Measurements from ENCODE around the gene FCER2. TPM values are rescaled to one million over a fixed set of nuclear protein-coding genes. Genes with fewer than 3 reads are reported as not detected.
"Not testable (repeated sequence)": the region's sequence is repeated elsewhere in the genome, so short reads cannot be mapped to it uniquely, and the experiment has no call there.

FCER2 gene
- total and polyA plus RNA-seq, 3 experiments from 2014 or later = 0.96 to 1.6 TPM; not detected in 1

DNA sequence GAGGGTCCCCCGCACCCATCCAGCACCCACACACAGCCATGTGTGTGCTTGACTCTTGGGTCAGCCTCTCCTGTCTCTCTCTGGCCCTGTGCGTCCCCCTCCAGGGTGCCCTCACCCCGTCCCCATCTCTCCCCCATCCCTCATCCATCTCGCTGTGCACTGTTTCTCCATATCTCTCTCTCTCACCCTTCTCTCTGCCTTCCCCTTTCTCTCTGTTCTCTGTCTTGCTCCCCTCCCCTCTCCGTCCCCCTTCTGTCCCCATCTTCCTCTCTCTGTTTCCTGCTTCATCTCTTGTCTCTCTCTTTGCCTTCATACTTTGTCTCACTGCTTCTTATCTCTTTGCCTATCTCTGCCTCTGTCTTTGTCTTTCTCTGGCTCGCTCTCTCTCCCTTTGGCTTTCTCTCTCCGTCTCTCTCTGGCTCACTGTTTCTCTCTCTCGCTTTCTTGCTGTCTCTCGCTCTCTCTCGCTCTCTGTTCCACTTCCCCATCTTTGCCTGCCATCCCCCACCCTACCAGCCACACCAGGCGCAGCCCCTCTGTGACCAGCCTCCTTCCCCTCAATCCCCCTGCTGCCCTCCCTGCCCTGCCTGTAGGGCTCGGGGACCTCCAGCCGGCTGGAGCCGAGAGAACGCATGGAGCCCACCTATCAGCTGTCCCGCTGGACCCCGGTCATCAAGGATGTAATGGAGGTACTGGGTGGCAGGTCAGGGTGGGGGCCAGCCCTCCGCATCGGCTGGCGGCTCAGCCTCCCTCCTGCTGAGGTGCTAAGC, 56.1 kb downstream of the FCER2 start:
- DNase-seq = no peak
- POLR2A ChIA-PET = no interaction called here
- no peaks in the 10 kb centered on the region for H3K27me3 Mint-ChIP-seq
- H3K36me3 Mint-ChIP-seq = peaks cover 0 to 43% (median 2%) of the 10 kb centered on the region in 3 donors
- Histone ChIP-seq H3K27ac (ENCODE audit: low read depth, low read length) (no peak overlapping the region), H3K4me3 (ENCODE audit: low read length) (no peak overlapping the region), H3K9me3 (ENCODE audit: low read length) (no peaks in the 10 kb centered on the region), H3K36me3 (ENCODE audit: insufficient read depth, low read length) (no peaks in the 10 kb centered on the region), H3K27me3 (ENCODE audit: insufficient read depth, low read length, poor library complexity, severe bottlenecking) (no peaks in the 10 kb centered on the region), H3K4me1 (ENCODE audit: insufficient read depth, low read length) (no peaks in the 10 kb centered on the region)
- no peaks in the 10 kb centered on the region for H3K9me3 Mint-ChIP-seq
- peaks cover 0 to 4% (median 0%) of the 10 kb centered on the region in 3 donors for H3K4me1 Mint-ChIP-seq
- peak overlapping the region in 2 of 8 donors; percentile 73 to 76 for H3K27ac Mint-ChIP-seq
- CTCF ChIA-PET = no interaction called here
- no peak overlapping the region for H3K4me3 Mint-ChIP-seq

DNA sequence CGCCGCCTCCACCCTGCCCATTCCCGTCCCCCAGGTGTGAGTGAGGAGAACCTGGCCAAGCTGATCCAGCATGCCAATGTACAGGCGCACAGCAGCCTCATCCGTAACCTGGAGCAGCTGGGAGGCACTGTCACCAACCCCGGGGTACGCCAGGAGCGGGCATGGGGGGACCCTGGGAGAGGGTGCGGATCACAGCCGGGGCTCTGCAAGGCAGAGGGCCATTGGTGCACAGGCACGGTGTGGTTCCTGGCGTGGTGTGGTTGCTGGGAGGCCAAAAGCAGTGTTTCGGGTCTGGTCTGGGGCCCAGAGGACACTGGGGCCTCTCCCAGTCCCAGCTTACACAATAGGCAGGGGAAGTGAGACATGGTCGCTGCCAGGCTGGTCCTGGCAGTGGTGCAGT, 56.8 kb downstream of the FCER2 start:
- Histone ChIP-seq H3K36me3 (ENCODE audit: insufficient read depth, low read length) (no peaks in the 10 kb centered on the region), H3K4me3 (ENCODE audit: low read length) (no peak overlapping the region)
- CTCF ChIA-PET = no interaction called here

DNA sequence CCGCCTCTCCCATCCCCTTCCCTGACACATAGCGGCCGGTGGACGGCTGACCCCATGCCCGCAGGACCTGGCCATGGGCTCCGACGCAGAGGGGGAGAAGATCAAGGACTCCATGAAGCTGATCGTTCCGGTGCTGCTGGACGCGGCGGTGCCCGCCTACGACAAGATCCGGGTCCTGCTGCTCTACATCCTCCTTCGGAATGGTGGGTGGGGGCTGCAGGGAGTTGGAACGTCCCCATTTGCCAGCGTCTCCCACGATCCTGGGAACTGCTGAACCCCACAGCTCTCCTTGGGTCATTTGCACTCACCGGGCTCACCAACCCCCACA, 57.4 kb downstream of the FCER2 start:
- DNase-seq = no peak
- no peaks in the 10 kb centered on the region for H3K36me3 ChIP-seq (ENCODE audit: insufficient read depth, low read length)
- H3K9me3 ChIP-seq (ENCODE audit: low read length) = no peaks in the 10 kb centered on the region
- H3K27ac ChIP-seq (ENCODE audit: low read depth, low read length) = no peak overlapping the region
- H3K4me3 ChIP-seq (ENCODE audit: low read length) = no peak overlapping the region
- ChIA-PET POLR2A (no interaction called here), CTCF (no interaction called here)
- H3K27me3 ChIP-seq (ENCODE audit: insufficient read depth, low read length, poor library complexity, severe bottlenecking) = no peaks in the 10 kb centered on the region
- no peak overlapping the region for H3K4me3 Mint-ChIP-seq
- H3K4me1 Mint-ChIP-seq = peaks cover 7 to 15% (median 10%) of the 10 kb centered on the region in 3 donors
- no peaks in the 10 kb centered on the region for H3K27me3 Mint-ChIP-seq
- no peak overlapping the region for H3K27ac Mint-ChIP-seq
- H3K36me3 Mint-ChIP-seq = peaks cover 0 to 54% (median 9%) of the 10 kb centered on the region in 3 donors
- H3K9me3 Mint-ChIP-seq = no peaks in the 10 kb centered on the region
- no peaks in the 10 kb centered on the region for H3K4me1 ChIP-seq (ENCODE audit: insufficient read depth, low read length)

More for the DNA sequence above, 56.8 kb downstream of the FCER2 start:
- POLR2A ChIA-PET = no interaction called here
- H3K27me3 ChIP-seq (ENCODE audit: insufficient read depth, low read length, poor library complexity, severe bottlenecking) = no peaks in the 10 kb centered on the region
- no peaks in the 10 kb centered on the region for H3K9me3 Mint-ChIP-seq
- no peak for DNase-seq
- no peaks in the 10 kb centered on the region for H3K4me1 ChIP-seq (ENCODE audit: insufficient read depth, low read length)
- H3K4me3 Mint-ChIP-seq = no peak overlapping the region
- H3K4me1 Mint-ChIP-seq = peaks cover under 1 to 8% (median 4%) of the 10 kb centered on the region in 3 donors
- H3K9me3 ChIP-seq (ENCODE audit: low read length) = no peaks in the 10 kb centered on the region
- peaks cover 0 to 48% (median 4%) of the 10 kb centered on the region in 3 donors for H3K36me3 Mint-ChIP-seq
- no peaks in the 10 kb centered on the region for H3K27me3 Mint-ChIP-seq
- no peak overlapping the region for H3K27ac ChIP-seq (ENCODE audit: low read depth, low read length)
- peak overlapping the region in 1 of 8 donors; percentile 76 for H3K27ac Mint-ChIP-seq

DNA sequence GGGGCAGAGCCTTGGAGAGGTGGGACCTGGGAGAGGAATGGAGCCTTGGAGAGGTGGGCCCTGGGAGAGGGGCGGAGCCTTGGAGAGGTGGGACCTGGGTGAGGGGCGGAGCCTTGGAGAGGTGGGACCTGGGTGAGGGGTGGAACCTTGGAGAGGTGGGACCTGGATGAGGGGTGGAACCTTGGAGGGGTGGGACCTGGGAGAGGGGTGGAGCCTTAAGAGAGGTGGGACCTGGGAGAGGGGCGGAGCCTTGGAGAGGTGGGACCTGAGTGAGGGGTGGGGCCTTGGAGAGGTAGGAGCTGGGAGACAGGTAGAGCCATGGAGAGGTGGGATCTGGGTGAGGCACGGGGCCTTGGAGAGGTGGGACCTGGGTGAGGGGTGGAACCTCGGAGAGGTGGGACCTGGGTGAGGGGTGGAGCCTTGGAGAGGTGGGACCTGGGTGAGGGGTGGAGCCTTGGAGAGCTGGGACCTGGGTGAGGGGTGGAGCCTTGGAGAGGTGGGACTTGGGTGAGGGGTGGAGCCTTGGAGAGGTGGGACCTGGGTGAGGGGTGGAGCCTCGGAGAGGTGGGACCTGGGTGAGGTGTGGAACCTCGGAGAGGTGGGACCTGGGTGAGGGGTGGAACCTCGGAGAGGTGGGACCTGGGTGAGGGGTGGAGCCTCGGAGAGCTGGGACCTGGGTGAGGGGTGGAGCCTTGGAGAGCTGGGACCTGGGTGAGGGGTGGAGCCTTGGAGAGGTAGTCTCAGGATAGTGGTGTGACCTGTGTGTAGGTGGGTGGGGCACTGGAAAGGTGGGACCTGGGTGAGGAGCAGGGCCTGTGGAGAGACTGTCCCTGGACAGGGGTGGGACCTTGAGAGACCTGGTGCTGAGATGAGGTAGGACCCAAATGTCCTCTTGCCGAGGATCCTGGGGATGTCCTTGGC, 58.0 kb downstream of the FCER2 start:
- Mint-ChIP-seq H3K4me1 (peaks cover 9 to 16% (median 16%) of the 10 kb centered on the region in 3 donors), H3K36me3 (peaks cover 0 to 55% (median 10%) of the 10 kb centered on the region in 3 donors), H3K27ac (peak overlapping the region in 2 of 8 donors; percentile 6 to 61)
- CTCF ChIA-PET; H3K9me3 ChIP-seq (ENCODE audit: low read length); H3K9me3 Mint-ChIP-seq; H3K27me3 ChIP-seq (ENCODE audit: insufficient read depth, low read length, poor library complexity, severe bottlenecking); H3K36me3 ChIP-seq (ENCODE audit: insufficient read depth, low read length); H3K27ac ChIP-seq (ENCODE audit: low read depth, low read length); H3K27me3 Mint-ChIP-seq; POLR2A ChIA-PET; H3K4me3 ChIP-seq (ENCODE audit: low read length); H3K4me3 Mint-ChIP-seq; H3K4me1 ChIP-seq (ENCODE audit: insufficient read depth, low read length): not testable (repeated sequence)
- peak in 3 of 5 donors; percentile 18 to 45 (median 24) for DNase-seq

DNA sequence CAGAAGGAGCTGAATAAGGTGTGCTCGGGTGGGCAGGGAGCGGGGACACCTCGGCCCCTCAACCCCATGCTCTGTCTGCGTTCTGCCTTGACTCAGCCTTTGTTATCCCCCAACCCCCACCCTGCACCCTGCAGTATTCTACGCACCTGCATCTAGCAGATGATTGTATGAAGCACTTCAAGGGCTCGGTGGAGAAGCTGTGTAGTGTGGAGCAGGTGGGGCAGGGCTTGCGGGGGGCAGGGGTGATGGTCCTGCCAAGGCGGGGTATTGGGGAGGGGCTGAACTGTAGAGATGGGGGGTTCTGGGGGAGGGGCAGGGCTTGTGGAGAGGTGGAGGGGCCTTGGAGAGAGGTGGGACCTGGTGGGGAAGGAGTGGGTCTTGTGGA, 58.9 kb downstream of the FCER2 start:
- peak overlapping the region in 2 of 8 donors; percentile 61 to 91 for H3K27ac Mint-ChIP-seq
- ChIA-PET CTCF (no interaction called here), POLR2A (no interaction called here)
- no peak overlapping the region for H3K4me3 Mint-ChIP-seq
- no peaks in the 10 kb centered on the region for H3K27me3 Mint-ChIP-seq
- no peaks in the 10 kb centered on the region for H3K9me3 Mint-ChIP-seq
- DNase-seq = no peak
- H3K27me3 ChIP-seq (ENCODE audit: insufficient read depth, low read length, poor library complexity, severe bottlenecking) = no peaks in the 10 kb centered on the region
- H3K36me3 Mint-ChIP-seq = peaks cover 0 to 53% (median 10%) of the 10 kb centered on the region in 3 donors
- no peak overlapping the region for H3K27ac ChIP-seq (ENCODE audit: low read depth, low read length)
- H3K4me1 ChIP-seq (ENCODE audit: insufficient read depth, low read length) = peaks cover 7% of the 10 kb centered on the region
- H3K4me1 Mint-ChIP-seq = peaks cover 11 to 23% (median 17%) of the 10 kb centered on the region in 3 donors
- no peaks in the 10 kb centered on the region for H3K36me3 ChIP-seq (ENCODE audit: insufficient read depth, low read length)
- H3K4me3 ChIP-seq (ENCODE audit: low read length) = no peak overlapping the region
- no peaks in the 10 kb centered on the region for H3K9me3 ChIP-seq (ENCODE audit: low read length)

DNA sequence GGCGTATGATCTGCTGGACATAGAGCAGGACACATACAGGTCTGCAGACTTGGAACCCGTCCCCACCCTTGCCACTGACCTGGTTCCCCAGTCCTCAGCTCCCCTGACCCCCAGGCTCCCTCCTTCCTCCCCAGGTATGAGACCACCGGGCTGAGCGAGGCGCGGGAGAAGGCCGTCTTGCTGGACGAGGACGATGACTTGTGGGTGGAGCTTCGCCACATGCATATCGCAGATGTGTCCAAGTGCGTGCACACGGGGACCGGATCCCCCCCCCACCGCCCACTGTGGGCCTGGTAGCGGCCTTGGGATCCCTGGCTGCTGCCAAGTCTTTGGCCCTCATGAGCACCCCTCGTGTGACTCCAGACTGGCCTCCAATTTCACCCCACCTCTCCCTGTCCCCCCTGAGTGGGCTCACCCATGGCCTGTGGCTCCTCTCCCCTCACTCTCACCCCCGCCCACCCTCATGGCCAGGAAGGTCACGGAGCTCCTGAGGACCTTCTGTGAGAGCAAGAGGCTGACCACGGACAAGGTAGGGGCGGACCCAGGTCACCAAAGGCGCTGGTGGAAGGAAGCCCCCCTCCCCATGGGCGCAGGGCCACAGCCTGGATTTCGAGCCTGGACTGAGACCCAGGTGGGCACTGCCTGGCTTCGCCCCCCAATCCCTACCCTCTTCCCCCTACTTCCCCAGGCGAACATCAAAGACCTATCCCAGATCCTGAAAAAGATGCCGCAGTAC, 59.5 kb downstream of the FCER2 start:
- H3K36me3 Mint-ChIP-seq = peaks cover 0 to 48% (median 10%) of the 10 kb centered on the region in 3 donors
- no peaks in the 10 kb centered on the region for H3K27me3 Mint-ChIP-seq
- peak in 1 of 5 donors; percentile 43 for DNase-seq
- CTCF ChIA-PET = no interaction called here
- H3K4me3 Mint-ChIP-seq = no peak overlapping the region
- peak overlapping the region in 1 of 8 donors; percentile 91 for H3K27ac Mint-ChIP-seq
- Histone ChIP-seq H3K9me3 (ENCODE audit: low read length) (no peaks in the 10 kb centered on the region), H3K27ac (ENCODE audit: low read depth, low read length) (no peak overlapping the region), H3K4me3 (ENCODE audit: low read length) (no peak overlapping the region), H3K36me3 (ENCODE audit: insufficient read depth, low read length) (no peaks in the 10 kb centered on the region), H3K27me3 (ENCODE audit: insufficient read depth, low read length, poor library complexity, severe bottlenecking) (no peaks in the 10 kb centered on the region), H3K4me1 (ENCODE audit: insufficient read depth, low read length) (peaks cover 13% of the 10 kb centered on the region)
- H3K9me3 Mint-ChIP-seq = no peaks in the 10 kb centered on the region
- POLR2A ChIA-PET = interaction anchor here (1.2 kb wide), 1 partner anchor 12 kb away, joined by 4 read pairs; the partner anchor contains the start of genes PET100 and XAB2
- peaks cover 15 to 29% (median 22%) of the 10 kb centered on the region in 3 donors for H3K4me1 Mint-ChIP-seq

DNA sequence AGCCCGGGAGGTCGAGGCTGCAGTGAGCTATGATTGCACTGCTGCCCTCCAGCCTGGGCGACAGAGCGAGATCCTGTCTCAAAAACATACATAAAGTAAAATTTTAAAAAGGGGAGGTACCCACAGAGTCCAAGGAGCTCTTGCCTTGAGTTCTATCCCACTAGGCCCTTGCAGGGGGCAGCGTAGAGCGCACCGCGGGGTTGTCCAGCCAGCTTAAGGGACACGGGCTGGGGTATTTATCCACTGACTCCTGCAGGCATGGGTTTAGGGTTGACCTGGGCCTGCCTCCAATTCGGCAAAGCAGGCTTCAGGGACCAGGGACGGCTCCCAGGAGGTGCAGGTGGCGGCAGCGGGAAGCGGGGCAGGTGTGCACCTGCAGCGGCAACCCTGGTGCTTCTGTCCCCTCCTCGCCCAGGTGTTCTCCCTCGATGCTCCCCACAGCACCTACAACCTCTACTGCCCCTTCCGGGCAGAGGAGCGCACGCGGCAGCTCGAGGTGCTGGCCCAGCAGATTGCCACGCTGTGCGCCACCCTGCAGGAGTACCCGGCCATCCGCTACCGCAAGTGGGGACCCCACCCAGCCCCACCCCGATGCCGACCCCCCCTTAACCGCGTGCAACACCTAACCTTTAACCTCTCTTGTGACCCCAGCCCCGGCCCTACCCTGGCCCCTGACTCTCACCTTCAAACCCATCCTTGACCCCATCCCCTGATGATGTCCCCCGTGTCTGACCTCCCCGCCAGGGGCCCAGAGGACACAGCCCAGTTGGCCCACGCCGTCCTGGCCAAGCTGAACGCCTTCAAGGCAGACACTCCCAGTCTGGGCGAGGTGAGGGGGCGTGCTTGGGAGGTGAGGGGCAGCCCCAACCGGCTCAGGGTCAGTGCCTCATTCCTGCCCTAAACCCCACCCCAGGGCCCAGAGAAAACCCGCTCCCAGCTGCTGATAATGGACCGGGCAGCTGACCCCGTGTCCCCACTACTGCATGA, 60.3 kb downstream of the FCER2 start:
- no peaks in the 10 kb centered on the region for H3K9me3 ChIP-seq (ENCODE audit: low read length)
- H3K27ac Mint-ChIP-seq = peak overlapping the region in 1 of 8 donors; percentile 47

More for the DNA sequence above, 60.3 kb downstream of the FCER2 start:
- ChIA-PET CTCF (interaction anchor here (1.2 kb wide), 1 partner anchor 39 kb away, joined by 3 read pairs; the partner anchor contains the start of gene TRAPPC5), POLR2A (interaction anchor here (1.2 kb wide), 1 partner anchor 12 kb away, joined by 4 read pairs; the partner anchor contains the start of genes PET100 and XAB2)
- Mint-ChIP-seq H3K9me3 (no peaks in the 10 kb centered on the region), H3K4me3 (peak overlapping the region in 1 of 7 donors; percentile 48), H3K27me3 (no peaks in the 10 kb centered on the region), H3K36me3 (peaks cover 0 to 47% (median 10%) of the 10 kb centered on the region in 3 donors), H3K4me1 (peaks cover 18 to 33% (median 24%) of the 10 kb centered on the region in 3 donors)
- H3K4me3 ChIP-seq (ENCODE audit: low read length) = no peak overlapping the region
- H3K4me1 ChIP-seq (ENCODE audit: insufficient read depth, low read length) = peaks cover 17% of the 10 kb centered on the region
- no peak overlapping the region for H3K27ac ChIP-seq (ENCODE audit: low read depth, low read length)
- no peaks in the 10 kb centered on the region for H3K36me3 ChIP-seq (ENCODE audit: insufficient read depth, low read length)
- DNase-seq = peak in 1 of 5 donors; percentile 39
- H3K27me3 ChIP-seq (ENCODE audit: insufficient read depth, low read length, poor library complexity, severe bottlenecking) = no peaks in the 10 kb centered on the region

All from CD8-positive, alpha-beta memory T cell (primary cell).